ENCODE results near the gene CFI.
A peak's percentile ranks its signal among the peaks of the same experiment; 100 is the strongest.

Gene CFI

DNA sequence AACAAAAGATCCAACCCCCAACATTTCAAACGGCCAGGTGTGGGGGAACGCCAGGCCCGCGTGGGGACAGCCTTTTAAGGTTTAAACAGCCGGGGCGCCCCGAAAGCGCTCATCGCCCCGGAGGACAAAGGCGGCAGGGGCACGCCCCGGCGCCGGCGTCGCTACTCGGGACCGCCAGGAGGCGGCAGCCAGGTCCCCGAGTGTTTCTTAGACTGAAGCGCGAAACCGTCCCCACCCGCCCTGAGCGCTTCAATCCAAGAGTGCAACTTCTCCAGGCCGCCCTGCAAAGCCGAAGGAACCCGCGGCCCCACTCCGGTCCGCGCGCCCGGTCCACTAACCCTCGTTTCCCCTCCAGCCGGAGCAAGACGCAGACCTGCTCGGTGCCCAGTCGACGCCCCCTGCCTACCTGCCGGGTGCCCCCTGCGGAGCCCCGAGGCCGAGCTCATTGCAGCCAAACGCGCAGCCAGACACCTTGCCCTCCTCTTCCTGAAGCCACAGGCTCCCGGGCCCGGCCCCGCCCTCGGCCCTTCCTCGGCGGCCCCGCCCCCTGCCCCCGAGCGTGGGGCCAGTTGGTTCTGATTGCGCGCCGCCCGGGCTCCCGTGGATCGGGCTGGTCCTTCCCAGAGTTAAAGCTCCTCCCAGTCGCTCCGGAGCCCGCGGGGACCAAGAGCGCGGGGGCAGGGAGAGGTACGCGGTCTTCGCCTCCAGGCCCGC, 98.7 kb downstream of the CFI start, which contains the start of gene CASP6:
CASP6 (minus strand) TSS at position 496 of the 714 bp plus-strand sequence; CDS start at position 446, 50 bp downstream.
- Histone ChIP-seq H3K36me3 (ENCODE audit: insufficient read depth, insufficient read length, low read length) (peaks cover 2% of the 10 kb centered on the region), H3K4me1 (ENCODE audit: insufficient read depth, insufficient read length) (no peaks in the 10 kb centered on the region), H3K4me3 (ENCODE audit: insufficient read length, low read depth) (peak within 1 kb of the TSS; percentile 70), H3K9ac (ENCODE audit: insufficient read length, low read depth) (peak within 1 kb of the TSS; percentile 72), H3K9me3 (ENCODE audit: insufficient read depth, low read length) (no peaks in the 10 kb centered on the region), H3K27me3 (ENCODE audit: insufficient read depth, insufficient read length) (no peaks in the 10 kb centered on the region)
- TF ChIP-seq SUZ12 (IDR thresholded peaks at IDR 0.05; ENCODE audit: extremely low read depth, insufficient read depth, insufficient read length), result no peak
- TF ChIP-seq YY1 (IDR thresholded peaks at IDR 0.05; ENCODE audit: insufficient read depth, insufficient read length), result no peak
- TF ChIP-seq ZNF274 (IDR thresholded peaks at IDR 0.05; ENCODE audit: low read depth, low read length), result no peak
- peak; percentile 44 for DNase-seq (ENCODE audit: low read depth, low spot score)

DNA sequence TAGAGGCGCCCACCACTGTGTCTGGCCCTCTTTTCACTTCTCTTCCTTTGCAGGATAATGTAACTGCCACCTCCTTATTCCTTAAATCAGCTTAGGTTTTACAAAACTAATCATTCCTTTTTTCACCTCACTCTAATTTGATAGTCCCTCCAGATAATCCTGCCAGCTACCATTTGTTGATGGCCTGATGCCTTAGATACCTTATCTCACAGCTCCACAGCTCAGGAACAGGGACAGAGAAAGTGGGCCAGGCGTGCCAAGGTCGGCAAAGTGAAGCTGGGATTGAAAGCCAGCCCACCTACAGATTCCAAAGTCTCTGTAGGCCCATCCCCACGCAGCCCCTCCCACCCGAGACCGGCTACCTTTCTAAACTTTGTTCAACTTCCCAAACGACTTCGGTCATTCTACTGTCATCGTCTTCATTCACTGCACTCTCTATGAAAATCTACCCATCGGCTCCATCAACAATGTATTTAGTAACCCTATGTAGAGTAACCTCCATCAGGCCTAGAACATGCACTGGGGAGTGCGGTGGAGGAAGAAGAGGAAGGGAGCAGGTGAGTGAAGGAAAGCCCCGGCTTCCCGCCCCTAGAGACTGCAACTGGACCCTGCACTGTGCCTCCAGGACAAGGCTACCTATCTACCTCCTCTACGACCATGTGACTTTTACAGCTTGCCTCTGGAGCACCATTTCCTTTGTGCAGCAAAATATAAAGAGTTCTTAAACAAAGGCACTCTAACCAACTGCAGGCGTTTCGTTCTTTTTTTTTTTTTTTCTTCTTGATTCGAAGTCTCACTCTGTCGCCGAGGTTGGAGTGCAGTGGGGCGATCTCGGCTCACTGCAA, 100.0 kb downstream of the CFI start:
- no peak for DNase-seq (ENCODE audit: low read depth, low spot score)
- no peak overlapping the region for H3K9ac ChIP-seq (ENCODE audit: insufficient read length, low read depth)
- no peaks in the 10 kb centered on the region for H3K27me3 ChIP-seq (ENCODE audit: insufficient read depth, insufficient read length)
- peaks cover 15% of the 10 kb centered on the region for H3K36me3 ChIP-seq (ENCODE audit: insufficient read depth, insufficient read length, low read length)
- H3K4me3 ChIP-seq (ENCODE audit: insufficient read length, low read depth), result peak overlapping the region; percentile 27
- H3K4me1 ChIP-seq (ENCODE audit: insufficient read depth, insufficient read length), result no peaks in the 10 kb centered on the region
- H3K9me3 ChIP-seq (ENCODE audit: insufficient read depth, low read length), result no peaks in the 10 kb centered on the region
- TF ChIP-seq ZNF274 (IDR thresholded peaks at IDR 0.05; ENCODE audit: low read depth, low read length), result no peak

DNA sequence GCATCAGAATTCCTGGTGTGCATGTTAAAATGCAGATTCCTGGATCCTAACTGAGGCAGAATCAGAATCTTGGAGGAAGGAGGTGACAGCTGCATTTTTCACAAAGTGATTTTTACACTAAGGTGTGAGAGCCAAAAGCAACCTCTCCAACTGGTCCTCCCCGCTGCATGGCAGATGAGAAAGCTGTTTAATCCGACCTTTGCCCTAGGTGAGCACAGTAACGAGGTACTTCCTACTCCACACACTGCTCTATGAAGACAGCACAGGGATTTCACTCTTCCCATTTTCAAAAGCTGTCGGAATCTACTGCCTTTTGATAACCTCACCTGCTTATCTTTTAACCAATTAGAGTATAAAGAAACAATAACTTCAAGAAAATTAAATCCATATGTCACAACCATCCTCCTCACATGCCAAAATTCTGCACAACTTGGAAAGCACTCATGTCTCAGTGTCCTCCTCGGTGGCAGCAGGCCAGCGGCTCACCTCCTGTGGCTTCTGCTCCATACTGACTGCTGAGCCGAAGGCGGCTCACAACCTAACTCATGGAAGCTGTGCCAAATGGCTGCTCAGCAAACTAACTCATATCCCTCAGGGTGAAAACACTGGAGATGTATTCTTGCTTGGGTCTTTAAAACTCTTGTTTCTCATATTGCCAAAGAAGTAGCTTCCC, 102.1 kb downstream of the CFI start:
- Histone ChIP-seq H3K9ac (ENCODE audit: insufficient read length, low read depth) (no peak overlapping the region), H3K36me3 (ENCODE audit: insufficient read depth, insufficient read length, low read length) (peaks cover 20% of the 10 kb centered on the region), H3K27me3 (ENCODE audit: insufficient read depth, insufficient read length) (no peaks in the 10 kb centered on the region), H3K4me3 (ENCODE audit: insufficient read length, low read depth) (no peak overlapping the region), H3K4me1 (ENCODE audit: insufficient read depth, insufficient read length) (no peaks in the 10 kb centered on the region), H3K9me3 (ENCODE audit: insufficient read depth, low read length) (no peaks in the 10 kb centered on the region)
- TF ChIP-seq YY1 (IDR thresholded peaks at IDR 0.05; ENCODE audit: insufficient read depth, insufficient read length) (no peak), ZNF274 (IDR thresholded peaks at IDR 0.05; ENCODE audit: low read depth, low read length) (no peak), SUZ12 (IDR thresholded peaks at IDR 0.05; ENCODE audit: extremely low read depth, insufficient read depth, insufficient read length) (no peak)
- no peak for DNase-seq (ENCODE audit: low read depth, low spot score)

DNA sequence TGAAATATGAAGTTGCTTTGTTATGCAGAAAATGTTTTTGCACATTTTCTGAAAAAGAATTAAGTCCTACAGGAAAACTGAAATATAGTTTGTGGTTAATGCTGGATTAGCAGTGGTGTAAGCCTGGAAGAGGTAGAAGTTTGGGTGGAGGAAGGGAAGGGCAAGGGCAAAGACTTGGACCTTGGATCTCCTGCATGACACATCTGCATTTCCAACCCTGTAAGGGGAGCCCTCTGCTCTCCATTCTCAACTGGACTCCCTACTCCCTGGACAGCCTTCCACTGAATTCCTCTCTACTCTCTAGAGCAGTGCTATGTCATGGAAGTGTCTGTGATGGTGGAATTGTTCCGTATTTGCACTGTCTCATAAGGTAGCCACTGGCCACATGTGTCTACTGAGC, 103.1 kb downstream of the CFI start:
- no peak for DNase-seq (ENCODE audit: low read depth, low spot score)
- Histone ChIP-seq H3K9me3 (ENCODE audit: insufficient read depth, low read length) (no peaks in the 10 kb centered on the region), H3K36me3 (ENCODE audit: insufficient read depth, insufficient read length, low read length) (peaks cover 29% of the 10 kb centered on the region), H3K4me1 (ENCODE audit: insufficient read depth, insufficient read length) (no peaks in the 10 kb centered on the region), H3K9ac (ENCODE audit: insufficient read length, low read depth) (no peak overlapping the region), H3K27me3 (ENCODE audit: insufficient read depth, insufficient read length) (no peaks in the 10 kb centered on the region), H3K4me3 (ENCODE audit: insufficient read length, low read depth) (no peak overlapping the region)
- TF ChIP-seq YY1 (IDR thresholded peaks at IDR 0.05; ENCODE audit: insufficient read depth, insufficient read length) (no peak), ZNF274 (IDR thresholded peaks at IDR 0.05; ENCODE audit: low read depth, low read length) (no peak), SUZ12 (IDR thresholded peaks at IDR 0.05; ENCODE audit: extremely low read depth, insufficient read depth, insufficient read length) (no peak)

DNA sequence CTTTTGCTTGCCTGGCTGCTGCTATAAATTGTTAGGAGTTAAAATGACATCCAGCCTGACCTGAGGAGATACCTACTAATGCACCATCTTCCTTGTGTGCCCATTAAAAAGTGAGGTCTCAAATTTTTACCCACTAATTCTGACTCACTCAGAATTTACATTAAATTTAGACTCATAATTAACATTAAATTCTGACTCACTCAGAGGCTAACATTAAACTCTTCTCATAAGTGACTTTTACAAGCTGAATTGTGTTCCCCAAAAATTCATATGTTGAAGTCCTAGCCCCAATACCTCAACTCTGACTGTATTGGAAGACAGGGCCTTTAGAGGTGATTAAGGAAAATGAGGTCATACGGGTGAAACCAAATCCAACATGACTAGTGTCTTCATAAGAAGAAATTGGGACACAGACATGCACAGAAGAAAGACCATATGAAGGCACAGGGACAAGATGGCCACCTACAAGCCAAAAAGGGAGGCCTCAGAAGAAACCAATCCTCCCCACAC, 110.3 kb downstream of the CFI start:
- Histone ChIP-seq H3K4me1 (ENCODE audit: insufficient read depth, insufficient read length) (no peaks in the 10 kb centered on the region), H3K9ac (ENCODE audit: insufficient read length, low read depth) (no peak overlapping the region), H3K4me3 (ENCODE audit: insufficient read length, low read depth) (no peak overlapping the region), H3K9me3 (ENCODE audit: insufficient read depth, low read length) (no peaks in the 10 kb centered on the region), H3K36me3 (ENCODE audit: insufficient read depth, insufficient read length, low read length) (peaks cover 46% of the 10 kb centered on the region), H3K27me3 (ENCODE audit: insufficient read depth, insufficient read length) (no peaks in the 10 kb centered on the region)
- TF ChIP-seq YY1 (IDR thresholded peaks at IDR 0.05; ENCODE audit: insufficient read depth, insufficient read length) (no peak), SUZ12 (IDR thresholded peaks at IDR 0.05; ENCODE audit: extremely low read depth, insufficient read depth, insufficient read length) (no peak), ZNF274 (IDR thresholded peaks at IDR 0.05; ENCODE audit: low read depth, low read length) (no peak)
- no peak for DNase-seq (ENCODE audit: low read depth, low spot score)
